GM10266 (cell line): Measurements from ENCODE around the gene STK11.
"Not testable (repeated sequence)": the region's sequence is repeated elsewhere in the genome, so short reads cannot be mapped to it uniquely, and the experiment has no call there.

Experiments
- DNase-seq: peaks from one replicate; pipeline ENCODE4 v3.0.0; 2012; ENCODE audit errors: extremely low spot score
- CTCF ChIP-seq: IDR thresholded peaks from 2 replicates; pipeline ENCODE4 v1.5.1; 2012; ENCODE audit warnings: mild to moderate bottlenecking, low read depth; ENCODE audit not compliant: control insufficient read depth, insufficient read depth; ENCODE audit errors: missing control alignments

The STK11 gene

GRCh38 chr19:1181606-1182005, 24.0 kb upstream of the STK11 start:
- no peak for TF ChIP-seq CTCF
- no peak for DNase-seq

- TF ChIP-seq CTCF = no peak
Observed at GRCh38 chr19:1182068-1182467, 23.5 kb upstream of the STK11 start.

GRCh38 chr19:1182727-1183126, 22.9 kb upstream of the STK11 start:
- no peak for DNase-seq
- TF ChIP-seq CTCF = no peak

More at GRCh38 chr19:1182068-1182467, 23.5 kb upstream of the STK11 start:
- DNase-seq = no peak

GRCh38 chr19:1183543-1184172, 21.9 kb upstream of the STK11 start:
- no peak for DNase-seq

GRCh38 chr19:1189419-1189818, 16.2 kb upstream of the STK11 start:
- no peak for TF ChIP-seq CTCF
- no peak for DNase-seq

More at GRCh38 chr19:1183543-1184172, 21.9 kb upstream of the STK11 start:
- TF ChIP-seq CTCF = no peak

- TF ChIP-seq CTCF = no peak
- DNase-seq = no peak
Observed at GRCh38 chr19:1199531-1199930, 6.0 kb upstream of the STK11 start.

GRCh38 chr19:1200614-1201013, 5.0 kb upstream of the STK11 start:
- not testable (repeated sequence) for DNase-seq
